WTC11 (cell line): ENCODE results near the gene MSI2. TPM values are rescaled to one million over a fixed set of nuclear protein-coding genes. Genes with fewer than 3 reads are reported as not detected.

Source experiments
- ATAC-seq: fragments of 200-7000 bp; cut with Tn5 transposase; 2 replicates; pipeline ENCODE4 v1.10.0; 2021; ENCODE audit warnings: mild to moderate bottlenecking, moderate library complexity
- CTCF ChIA-PET: fragments of 300-600 bp; sonication (Branson Sonifier 250); formaldehyde crosslinking; loops from one replicate; lab custom pipeline; 2021; ENCODE audit warnings: antibody characterized with exemption; lab: Charles Lee
- POLR2A ChIA-PET: fragments of 350-600 bp; sonication (Branson Sonifier 250); formaldehyde crosslinking; loops from one replicate; lab custom pipeline; 2021; ENCODE audit warnings: antibody characterized with exemption; lab: Charles Lee
- DNase-seq: peaks from one replicate; pipeline ENCODE4 v3.0.0; 2021; ENCODE audit warnings: low spot score
- H3K27ac Mint-ChIP-seq: 2 replicates; pipeline ENCODE4 v1.8.0; 2021; ENCODE audit warnings: mixed read lengths
- H3K27me3 Mint-ChIP-seq: 2 replicates; pipeline ENCODE4 v1.8.0; 2021; ENCODE audit warnings: low read depth, mild to moderate bottlenecking, moderate library complexity, mixed read lengths
- H3K36me3 Mint-ChIP-seq: 2 replicates; pipeline ENCODE4 v1.8.0; 2021; ENCODE audit warnings: mixed read lengths
- H3K4me1 Mint-ChIP-seq: 2 replicates; pipeline ENCODE4 v1.8.0; 2022; ENCODE audit warnings: mixed read lengths
- H3K4me3 Mint-ChIP-seq: 2 replicates; pipeline ENCODE4 v1.8.0; 2021; ENCODE audit warnings: mild to moderate bottlenecking, moderate library complexity, mixed read lengths
- H3K9me3 Mint-ChIP-seq: 2 replicates; pipeline ENCODE4 v1.8.0; 2021; ENCODE audit warnings: mixed read lengths
- AFF4 ChIP-seq: sonication (generic); formaldehyde crosslinking; IDR thresholded peaks from 2 replicates; pipeline ENCODE4 v1.8.1; 2023; ENCODE audit warnings: mild to moderate bottlenecking, missing genetic modification reagents, borderline replicate concordance
- ATF2 ChIP-seq: sonication (generic); formaldehyde crosslinking; IDR thresholded peaks from 2 replicates; pipeline ENCODE4 v1.8.1; 2022; ENCODE audit warnings: low read depth, missing genetic modification reagents, borderline replicate concordance
- ATF3 ChIP-seq: sonication (generic); formaldehyde crosslinking; conservative IDR thresholded peaks from 2 replicates; pipeline ENCODE4 v1.8.1; 2022; ENCODE audit warnings: mild to moderate bottlenecking, missing genetic modification reagents
- E2F4 ChIP-seq: sonication (generic); formaldehyde crosslinking; IDR thresholded peaks from 2 replicates; pipeline ENCODE4 v1.8.1; 2022; ENCODE audit warnings: low read depth, mild to moderate bottlenecking, moderate library complexity, missing genetic modification reagents, borderline replicate concordance
- EMX1 ChIP-seq: fragments of 250-450 bp; sonication (Bioruptor Pico); IDR thresholded peaks from 2 replicates; pipeline ENCODE4 v1.8.0; 2021; ENCODE audit warnings: mild to moderate bottlenecking
- ESRRA ChIP-seq: sonication (generic); formaldehyde crosslinking; IDR thresholded peaks from 2 replicates; pipeline ENCODE4 v1.8.1; 2022; ENCODE audit warnings: mild to moderate bottlenecking, missing genetic modification reagents, borderline replicate concordance
- FOXK1 ChIP-seq: sonication (generic); formaldehyde crosslinking; IDR thresholded peaks from 2 replicates; pipeline ENCODE4 v1.8.0; 2022; ENCODE audit warnings: mild to moderate bottlenecking, moderate library complexity, missing genetic modification reagents
- FOXP4 ChIP-seq: sonication (generic); formaldehyde crosslinking; IDR thresholded peaks from 2 replicates; pipeline ENCODE4 v1.8.0; 2022; ENCODE audit warnings: mild to moderate bottlenecking, missing genetic modification reagents
- GABPB1 ChIP-seq: sonication (generic); formaldehyde crosslinking; IDR thresholded peaks from 2 replicates; pipeline ENCODE4 v1.8.1; 2023; ENCODE audit warnings: mild to moderate bottlenecking, missing genetic modification reagents
- GRHL2 ChIP-seq: fragments of 250-450 bp; sonication (Bioruptor Pico); IDR thresholded peaks from 2 replicates; pipeline ENCODE4 v1.8.0; 2022; ENCODE audit warnings: mild to moderate bottlenecking, moderate library complexity; ENCODE audit not compliant: insufficient replicate concordance, severe bottlenecking
- IRF1 ChIP-seq: sonication (generic); formaldehyde crosslinking; IDR thresholded peaks from 2 replicates; pipeline ENCODE4 v1.8.0; 2023; ENCODE audit warnings: missing genetic modification reagents
- IRF2 ChIP-seq: sonication (generic); formaldehyde crosslinking; IDR thresholded peaks from 2 replicates; pipeline ENCODE4 v1.8.0; 2022; ENCODE audit warnings: low read depth, missing genetic modification reagents, borderline replicate concordance
- MAX ChIP-seq: sonication (generic); formaldehyde crosslinking; IDR thresholded peaks from 2 replicates; pipeline ENCODE4 v1.8.0; 2022; ENCODE audit warnings: mild to moderate bottlenecking, missing genetic modification reagents
- MYBL2 ChIP-seq: sonication (generic); formaldehyde crosslinking; IDR thresholded peaks from 2 replicates; pipeline ENCODE4 v1.8.1; 2023; ENCODE audit warnings: mild to moderate bottlenecking, moderate library complexity, missing genetic modification reagents
- NFE2L1 ChIP-seq: sonication (generic); formaldehyde crosslinking; IDR thresholded peaks from 2 replicates; pipeline ENCODE4 v1.8.1; 2023; ENCODE audit warnings: missing genetic modification reagents
- SOX15 ChIP-seq: fragments of 250-450 bp; sonication (Bioruptor Pico); IDR thresholded peaks from 2 replicates; pipeline ENCODE4 v1.9.0; 2021; ENCODE audit warnings: mild to moderate bottlenecking
- TCF7 ChIP-seq: sonication (generic); formaldehyde crosslinking; IDR thresholded peaks from 2 replicates; pipeline ENCODE4 v1.8.0; 2022; ENCODE audit warnings: mild to moderate bottlenecking, low read depth, missing genetic modification reagents, moderate library complexity
- TEAD1 ChIP-seq: sonication (generic); formaldehyde crosslinking; IDR thresholded peaks from 2 replicates; pipeline ENCODE4 v1.8.0; 2022; ENCODE audit warnings: mild to moderate bottlenecking, missing genetic modification reagents
- TEAD4 ChIP-seq: sonication (generic); formaldehyde crosslinking; IDR thresholded peaks from 2 replicates; pipeline ENCODE4 v1.8.0; 2022; ENCODE audit warnings: mild to moderate bottlenecking, missing genetic modification reagents
- TP53 ChIP-seq: sonication (generic); formaldehyde crosslinking; IDR thresholded peaks from 2 replicates; pipeline ENCODE4 v1.8.1; 2023; ENCODE audit warnings: mild to moderate bottlenecking, missing genetic modification reagents
- ZNF121 ChIP-seq: sonication (generic); formaldehyde crosslinking; IDR thresholded peaks from 2 replicates; pipeline ENCODE4 v1.8.0; 2023; ENCODE audit warnings: missing genetic modification reagents
- ZNF219 ChIP-seq: sonication (generic); formaldehyde crosslinking; IDR thresholded peaks from 2 replicates; pipeline ENCODE4 v1.8.0; 2023; ENCODE audit warnings: missing genetic modification reagents, mild to moderate bottlenecking, borderline replicate concordance
- ZNF396 ChIP-seq: fragments of 250-450 bp; sonication (Bioruptor Pico); IDR thresholded peaks from 2 replicates; pipeline ENCODE4 v1.8.0; 2021; ENCODE audit warnings: mild to moderate bottlenecking, moderate library complexity, borderline replicate concordance
- ZNF512 ChIP-seq: sonication (generic); formaldehyde crosslinking; IDR thresholded peaks from 2 replicates; pipeline ENCODE4 v1.8.1; 2022; ENCODE audit warnings: missing genetic modification reagents, borderline replicate concordance
- total RNA-seq: library from RNA; stranded (reverse); gene quantifications from 3 replicates; pipeline ENCODE4 v1.2.3, GENCODE V29; 2021

Gene MSI2
- total RNA-seq, 1 experiment from 2014 or later = 82.1 TPM

GRCh38 chr17:57651996-57652395, 395.7 kb downstream of the MSI2 start:
- ATAC-seq = no peak
- no peak overlapping the region for H3K27ac Mint-ChIP-seq
- H3K4me3 Mint-ChIP-seq = no peak overlapping the region
- H3K9me3 Mint-ChIP-seq = no peaks in the 10 kb centered on the region
- DNase-seq = no peak
- no peaks in the 10 kb centered on the region for H3K27me3 Mint-ChIP-seq
- ChIA-PET POLR2A (interaction anchor here (1.2 kb wide), 1 partner anchor 20 kb away, joined by 3 read pairs; no protein-coding TSS in a partner anchor), CTCF (interaction anchor here (1.5 to 4.5 kb wide), 2 partner anchors 20 to 409 kb away, joined by 4 to 44 read pairs; no protein-coding TSS in a partner anchor)
- TF ChIP-seq ZNF121 (CRISPR knock-in tag) (no peak), MYBL2 (CRISPR knock-in tag) (no peak), NFE2L1 (CRISPR knock-in tag) (no peak), E2F4 (CRISPR knock-in tag) (no peak), FOXK1 (CRISPR knock-in tag) (no peak), FOXP4 (CRISPR knock-in tag) (no peak), TP53 (CRISPR knock-in tag) (no peak), ATF2 (no peak), ZNF219 (CRISPR knock-in tag) (no peak), GABPB1 (CRISPR knock-in tag) (no peak)
- H3K36me3 Mint-ChIP-seq = no peaks in the 10 kb centered on the region
- peaks cover 24% of the 10 kb centered on the region for H3K4me1 Mint-ChIP-seq

GRCh38 chr17:57652811-57653210, 396.5 kb downstream of the MSI2 start:
- DNase-seq (no peak), ATAC-seq (no peak)
- peaks cover 24% of the 10 kb centered on the region for H3K4me1 Mint-ChIP-seq
- H3K27me3 Mint-ChIP-seq = no peaks in the 10 kb centered on the region
- H3K4me3 Mint-ChIP-seq = no peak overlapping the region
- TF ChIP-seq GABPB1 (CRISPR knock-in tag) (no peak), TCF7 (CRISPR knock-in tag) (no peak), EMX1 (CRISPR knock-in tag) (no peak), TEAD4 (CRISPR knock-in tag) (no peak), ZNF396 (CRISPR knock-in tag) (no peak), GRHL2 (CRISPR knock-in tag) (no peak), ESRRA (CRISPR knock-in tag) (no peak), ZNF512 (no peak), ZNF219 (CRISPR knock-in tag) (no peak), IRF1 (CRISPR knock-in tag) (no peak), MAX (CRISPR knock-in tag) (no peak), ATF3 (CRISPR knock-in tag) (no peak), TEAD1 (no peak), SOX15 (CRISPR knock-in tag) (no peak), IRF2 (CRISPR knock-in tag) (no peak), AFF4 (CRISPR knock-in tag) (no peak)
- ChIA-PET POLR2A (no interaction called here), CTCF (interaction anchor here (4.5 kb wide), 1 partner anchor 19 kb away, joined by 44 read pairs; no protein-coding TSS in a partner anchor)
- H3K36me3 Mint-ChIP-seq = no peaks in the 10 kb centered on the region
- no peak overlapping the region for H3K27ac Mint-ChIP-seq
- H3K9me3 Mint-ChIP-seq = no peaks in the 10 kb centered on the region
